Activated T-helper 17 cell treated with anti-CD3 and anti-CD28 coated beads, Interleukin-2, amount 50 U/mL, for 72 hours (primary cell): ENCODE measurements around the gene RAB17. TPM values are rescaled to one million over a fixed set of nuclear protein-coding genes. Genes with fewer than 3 reads are reported as not detected.

Experiments
- ATAC-seq: fragments of 150-1000 bp; cut with Tn5 transposase; replicated peaks from 2 replicates; pipeline ENCODE4 v1.10.0; 2021; ENCODE audit warnings: mild to moderate bottlenecking, moderate library complexity
- H3K27ac Mint-ChIP-seq: one replicate; pipeline ENCODE4 v1.8.0; 2022; ENCODE audit warnings: mixed read lengths
- H3K27me3 Mint-ChIP-seq: one replicate; pipeline ENCODE4 v1.8.0; 2022; ENCODE audit warnings: mixed read lengths
- H3K36me3 Mint-ChIP-seq: one replicate; pipeline ENCODE4 v1.8.0; 2022; ENCODE audit warnings: low read depth, mild to moderate bottlenecking, mixed read lengths
- H3K4me1 Mint-ChIP-seq: one replicate; pipeline ENCODE4 v1.8.0; 2022; ENCODE audit warnings: mixed read lengths
- H3K4me3 Mint-ChIP-seq: one replicate; pipeline ENCODE4 v1.8.0; 2022; ENCODE audit warnings: mild to moderate bottlenecking, mixed read lengths
- H3K9me3 Mint-ChIP-seq: one replicate; pipeline ENCODE4 v1.8.0; 2022; ENCODE audit warnings: mixed read lengths
- total RNA-seq, 2 donors: library from RNA; stranded (reverse); gene quantifications; one replicate each; pipeline ENCODE4 v1.2.3, GENCODE V29; 2022

Gene RAB17
- total RNA-seq, 2 donors from 2014 or later, result 0.43 to 2.5 TPM

- no peak for ATAC-seq
- H3K9me3 Mint-ChIP-seq, result no peaks in the 10 kb centered on the region
- H3K27me3 Mint-ChIP-seq, result peaks cover 12% of the 10 kb centered on the region
- no peaks in the 10 kb centered on the region for H3K4me1 Mint-ChIP-seq
- no peak overlapping the region for H3K27ac Mint-ChIP-seq
- no peaks in the 10 kb centered on the region for H3K36me3 Mint-ChIP-seq
- H3K4me3 Mint-ChIP-seq, result no peak overlapping the region
Measured at GRCh38 chr2:237538901-237539300, 51.6 kb downstream of the RAB17 start.

- H3K4me1 Mint-ChIP-seq, result no peaks in the 10 kb centered on the region
- no peaks in the 10 kb centered on the region for H3K36me3 Mint-ChIP-seq
- H3K27ac Mint-ChIP-seq, result no peak overlapping the region
- H3K4me3 Mint-ChIP-seq, result no peak overlapping the region
- peaks cover 12% of the 10 kb centered on the region for H3K27me3 Mint-ChIP-seq
- H3K9me3 Mint-ChIP-seq, result no peaks in the 10 kb centered on the region
- ATAC-seq, result no peak
Measured at GRCh38 chr2:237538001-237538720, 52.4 kb downstream of the RAB17 start.

- Mint-ChIP-seq H3K27me3 (peaks cover 10% of the 10 kb centered on the region), H3K4me3 (no peak overlapping the region), H3K4me1 (no peaks in the 10 kb centered on the region)
Measured at GRCh38 chr2:237536617-237537016, 53.9 kb downstream of the RAB17 start.

GRCh38 chr2:237536083-237536415 is 54.5 kb downstream of the RAB17 start:
- Mint-ChIP-seq H3K36me3 (no peaks in the 10 kb centered on the region), H3K4me3 (no peak overlapping the region), H3K4me1 (no peaks in the 10 kb centered on the region), H3K9me3 (no peaks in the 10 kb centered on the region), H3K27ac (no peak overlapping the region), H3K27me3 (peaks cover 8% of the 10 kb centered on the region)
- ATAC-seq, result no peak

More at GRCh38 chr2:237536617-237537016, 53.9 kb downstream of the RAB17 start:
- no peak for ATAC-seq
- no peak overlapping the region for H3K27ac Mint-ChIP-seq
- no peaks in the 10 kb centered on the region for H3K36me3 Mint-ChIP-seq
- no peaks in the 10 kb centered on the region for H3K9me3 Mint-ChIP-seq

GRCh38 chr2:237535385-237536082 is 55.0 kb downstream of the RAB17 start:
- no peak for ATAC-seq
- Mint-ChIP-seq H3K36me3 (no peaks in the 10 kb centered on the region), H3K4me3 (no peak overlapping the region), H3K27ac (no peak overlapping the region), H3K4me1 (no peaks in the 10 kb centered on the region), H3K9me3 (no peaks in the 10 kb centered on the region), H3K27me3 (peaks cover 8% of the 10 kb centered on the region)

GRCh38 chr2:237534380-237534779 is 56.2 kb downstream of the RAB17 start:
- no peak overlapping the region for H3K27ac Mint-ChIP-seq
- ATAC-seq, result no peak
- H3K9me3 Mint-ChIP-seq, result no peaks in the 10 kb centered on the region
- H3K4me1 Mint-ChIP-seq, result no peaks in the 10 kb centered on the region
- H3K36me3 Mint-ChIP-seq, result no peaks in the 10 kb centered on the region
- peaks cover 4% of the 10 kb centered on the region for H3K27me3 Mint-ChIP-seq
- H3K4me3 Mint-ChIP-seq, result no peak overlapping the region

GRCh38 chr2:237533668-237534161 is 56.8 kb downstream of the RAB17 start:
- H3K36me3 Mint-ChIP-seq, result no peaks in the 10 kb centered on the region

GRCh38 chr2:237532160-237532559 is 58.4 kb downstream of the RAB17 start:
- Mint-ChIP-seq H3K4me1 (no peaks in the 10 kb centered on the region), H3K27ac (no peak overlapping the region), H3K4me3 (no peak overlapping the region), H3K36me3 (no peaks in the 10 kb centered on the region), H3K27me3 (peaks cover 1% of the 10 kb centered on the region), H3K9me3 (no peaks in the 10 kb centered on the region)
- ATAC-seq, result no peak

More at GRCh38 chr2:237533668-237534161, 56.8 kb downstream of the RAB17 start:
- Mint-ChIP-seq H3K4me3 (no peak overlapping the region), H3K27me3 (peaks cover 4% of the 10 kb centered on the region), H3K9me3 (no peaks in the 10 kb centered on the region), H3K27ac (no peak overlapping the region), H3K4me1 (no peaks in the 10 kb centered on the region)
- ATAC-seq, result peak; percentile 26

GRCh38 chr2:237530472-237531433 is 59.8 kb downstream of the RAB17 start:
- Mint-ChIP-seq H3K27me3 (no peaks in the 10 kb centered on the region), H3K4me3 (no peak overlapping the region), H3K27ac (no peak overlapping the region), H3K4me1 (no peaks in the 10 kb centered on the region), H3K9me3 (no peaks in the 10 kb centered on the region), H3K36me3 (no peaks in the 10 kb centered on the region)
- ATAC-seq, result no peak

- H3K4me1 Mint-ChIP-seq, result no peaks in the 10 kb centered on the region
- ATAC-seq, result no peak
- no peak overlapping the region for H3K4me3 Mint-ChIP-seq
- H3K27ac Mint-ChIP-seq, result no peak overlapping the region
- H3K36me3 Mint-ChIP-seq, result no peaks in the 10 kb centered on the region
- no peaks in the 10 kb centered on the region for H3K9me3 Mint-ChIP-seq
- H3K27me3 Mint-ChIP-seq, result no peaks in the 10 kb centered on the region
Measured at GRCh38 chr2:237529452-237530402, 60.8 kb downstream of the RAB17 start.

GRCh38 chr2:237527766-237528165 is 62.8 kb downstream of the RAB17 start:
- Mint-ChIP-seq H3K27me3 (no peaks in the 10 kb centered on the region), H3K27ac (no peak overlapping the region), H3K4me1 (no peaks in the 10 kb centered on the region), H3K4me3 (no peak overlapping the region), H3K36me3 (no peaks in the 10 kb centered on the region), H3K9me3 (no peaks in the 10 kb centered on the region)
- no peak for ATAC-seq

GRCh38 chr2:237527233-237527632 is 63.3 kb downstream of the RAB17 start:
- no peaks in the 10 kb centered on the region for H3K9me3 Mint-ChIP-seq
- H3K27ac Mint-ChIP-seq, result no peak overlapping the region
- no peaks in the 10 kb centered on the region for H3K27me3 Mint-ChIP-seq
- no peaks in the 10 kb centered on the region for H3K36me3 Mint-ChIP-seq
- no peak for ATAC-seq
- no peak overlapping the region for H3K4me3 Mint-ChIP-seq
- no peaks in the 10 kb centered on the region for H3K4me1 Mint-ChIP-seq

- H3K9me3 Mint-ChIP-seq, result no peaks in the 10 kb centered on the region
- no peaks in the 10 kb centered on the region for H3K4me1 Mint-ChIP-seq
- no peaks in the 10 kb centered on the region for H3K36me3 Mint-ChIP-seq
- H3K27ac Mint-ChIP-seq, result no peak overlapping the region
- no peak for ATAC-seq
- no peak overlapping the region for H3K4me3 Mint-ChIP-seq
- H3K27me3 Mint-ChIP-seq, result no peaks in the 10 kb centered on the region
Measured at GRCh38 chr2:237525559-237526157, 64.9 kb downstream of the RAB17 start.
